ENCODE results near the gene PTPN23.
"Not testable (repeated sequence)": the region's sequence is repeated elsewhere in the genome, so short reads cannot be mapped to it uniquely, and the experiment has no call there.

Gene PTPN23

GRCh38 chr3:47380601-47381316 is at the start of gene PTPN23:
TSS of gene PTPN23 (plus strand) at chr3:47381021. CDS start at chr3:47381097, 76 bp downstream.
- peak; percentile 99 for DNase-seq (ENCODE audit: low read depth in 2 of 2, low spot score in 1 of 2)

GRCh38 chr3:47333907-47334306 is 46.9 kb upstream of the PTPN23 start:
- DNase-seq (ENCODE audit: low read depth in 2 of 2, low spot score in 1 of 2): no peak

- DNase-seq (ENCODE audit: low read depth in 2 of 2, low spot score in 1 of 2): no peak
Observed at GRCh38 chr3:47337656-47338055, 43.2 kb upstream of the PTPN23 start.

GRCh38 chr3:47339951-47340350 is 40.9 kb upstream of the PTPN23 start:
- no peak for DNase-seq (ENCODE audit: low read depth in 2 of 2, low spot score in 1 of 2)

- DNase-seq (ENCODE audit: low read depth in 2 of 2, low spot score in 1 of 2): no peak
Observed at GRCh38 chr3:47340866-47341265, 40.0 kb upstream of the PTPN23 start.

- no peak for DNase-seq (ENCODE audit: low read depth in 2 of 2, low spot score in 1 of 2)
Observed at GRCh38 chr3:47342151-47342550, 38.7 kb upstream of the PTPN23 start.

GRCh38 chr3:47342812-47343211 is 38.0 kb upstream of the PTPN23 start:
- DNase-seq (ENCODE audit: low read depth in 2 of 2, low spot score in 1 of 2): no peak

- DNase-seq (ENCODE audit: low read depth in 2 of 2, low spot score in 1 of 2): no peak
Observed at GRCh38 chr3:47343471-47343971, 37.3 kb upstream of the PTPN23 start.

- DNase-seq (ENCODE audit: low read depth in 2 of 2, low spot score in 1 of 2): no peak
Observed at GRCh38 chr3:47344971-47345370, 35.9 kb upstream of the PTPN23 start.

- no peak for DNase-seq (ENCODE audit: low read depth in 2 of 2, low spot score in 1 of 2)
Observed at GRCh38 chr3:47347217-47347801, 33.5 kb upstream of the PTPN23 start.

- DNase-seq (ENCODE audit: low read depth in 2 of 2, low spot score in 1 of 2): no peak
Observed at GRCh38 chr3:47348411-47349154, 32.2 kb upstream of the PTPN23 start.

GRCh38 chr3:47355010-47355409 is 25.8 kb upstream of the PTPN23 start:
- no peak for DNase-seq (ENCODE audit: low read depth in 2 of 2, low spot score in 1 of 2)

- DNase-seq (ENCODE audit: low read depth in 2 of 2, low spot score in 1 of 2): no peak
Observed at GRCh38 chr3:47356201-47356600, 24.6 kb upstream of the PTPN23 start.

GRCh38 chr3:47359323-47359722 is 21.5 kb upstream of the PTPN23 start:
- no peak for DNase-seq (ENCODE audit: low read depth in 2 of 2, low spot score in 1 of 2)

- DNase-seq (ENCODE audit: low read depth in 2 of 2, low spot score in 1 of 2): not testable (repeated sequence)
Observed at GRCh38 chr3:47360110-47360517, 20.7 kb upstream of the PTPN23 start.

GRCh38 chr3:47362701-47363100 is 18.1 kb upstream of the PTPN23 start:
- DNase-seq (ENCODE audit: low read depth in 2 of 2, low spot score in 1 of 2): no peak

GRCh38 chr3:47365213-47366153 is 15.3 kb upstream of the PTPN23 start:
- DNase-seq (ENCODE audit: low read depth in 2 of 2, low spot score in 1 of 2): no peak

GRCh38 chr3:47366833-47367232 is 14.0 kb upstream of the PTPN23 start:
- DNase-seq (ENCODE audit: low read depth in 2 of 2, low spot score in 1 of 2): no peak

- DNase-seq (ENCODE audit: low read depth in 2 of 2, low spot score in 1 of 2): no peak
Observed at GRCh38 chr3:47367631-47368030, 13.2 kb upstream of the PTPN23 start.

GRCh38 chr3:47370020-47370419 is 10.8 kb upstream of the PTPN23 start:
- not testable (repeated sequence) for DNase-seq (ENCODE audit: low read depth in 2 of 2, low spot score in 1 of 2)
